ENCODE data around the gene DMRTC1B.
"Not testable (repeated sequence)": the region's sequence is repeated elsewhere in the genome, so short reads cannot be mapped to it uniquely, and the experiment has no call there.

DMRTC1B gene, protein sequence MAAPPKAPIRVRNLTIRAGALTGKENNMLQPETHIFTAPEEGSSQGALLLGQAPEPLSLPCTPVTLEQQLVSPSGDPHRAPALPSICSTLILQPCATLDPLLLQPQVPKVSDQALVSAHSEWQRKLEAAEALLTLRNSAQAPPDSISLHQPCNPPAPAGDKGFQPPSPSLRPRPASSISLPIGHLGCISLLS
- 0 reads per million in 2 donors for total RNA-seq

DNA sequence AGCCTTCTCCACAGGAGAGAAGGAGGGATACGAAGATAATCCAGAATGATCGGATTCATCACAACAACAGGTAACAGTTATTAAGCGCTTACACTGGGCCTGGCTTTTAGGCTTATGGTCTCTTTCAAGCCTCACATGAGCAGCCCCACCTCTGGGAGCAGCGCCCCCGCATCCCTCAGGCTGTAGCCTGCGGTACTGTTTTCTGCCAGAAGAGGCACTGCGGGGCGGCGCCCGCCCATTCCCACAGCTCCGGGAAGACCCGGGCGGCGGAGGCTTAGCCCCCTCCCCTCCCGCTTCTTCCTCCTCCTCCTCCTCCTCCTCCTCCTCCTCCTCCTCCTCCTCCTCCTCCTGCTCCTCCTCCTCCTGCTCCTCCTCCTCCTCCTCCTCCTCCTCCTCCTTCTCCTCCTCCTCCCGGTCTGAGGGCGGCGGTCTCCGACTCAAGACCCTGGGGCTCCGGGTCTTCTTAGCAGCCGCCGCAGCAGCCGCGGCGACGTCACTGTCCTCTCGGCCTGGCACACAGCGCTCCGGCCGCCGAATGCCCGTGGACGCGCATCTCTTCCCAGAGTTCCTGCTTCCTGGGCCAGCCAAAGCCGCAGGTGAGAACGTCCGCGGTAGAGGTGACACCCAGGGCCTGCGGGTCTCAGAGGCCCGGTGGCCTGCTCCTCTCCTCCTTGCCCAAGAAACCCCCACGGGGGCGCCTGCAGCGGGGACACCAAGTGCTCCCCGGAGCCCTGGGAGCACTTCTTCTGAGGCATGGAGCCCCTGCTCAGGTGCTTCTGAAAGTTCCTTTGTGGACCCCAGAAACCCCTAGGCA lies at the start of gene DMRTC1B:
DMRTC1B (plus strand) TSS at position 238 of the 814 bp plus-strand sequence. CDS start 68,246 bp downstream, outside the sequence.
- not testable (repeated sequence) for DNase-seq

DNA sequence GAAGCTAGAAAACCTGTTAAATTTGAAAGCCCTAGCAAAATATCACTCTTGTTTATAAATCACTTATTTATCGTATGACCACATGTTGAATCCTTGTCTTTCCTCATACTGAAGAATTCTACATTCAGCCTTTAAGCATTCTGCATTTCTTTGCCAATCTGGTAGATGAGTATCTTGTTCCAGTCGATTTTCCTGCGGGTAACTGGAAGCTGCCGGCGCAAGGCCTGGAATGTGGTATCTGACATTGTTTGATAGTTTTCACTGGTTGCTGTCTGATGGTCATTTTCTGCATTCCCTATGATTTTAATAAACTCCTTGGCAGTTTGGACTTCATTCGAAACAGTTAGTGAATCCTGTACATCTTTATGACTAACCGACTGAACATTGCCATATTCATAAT lies 48.8 kb upstream of the DMRTC1B start:
- DNase-seq = no peak

DNA sequence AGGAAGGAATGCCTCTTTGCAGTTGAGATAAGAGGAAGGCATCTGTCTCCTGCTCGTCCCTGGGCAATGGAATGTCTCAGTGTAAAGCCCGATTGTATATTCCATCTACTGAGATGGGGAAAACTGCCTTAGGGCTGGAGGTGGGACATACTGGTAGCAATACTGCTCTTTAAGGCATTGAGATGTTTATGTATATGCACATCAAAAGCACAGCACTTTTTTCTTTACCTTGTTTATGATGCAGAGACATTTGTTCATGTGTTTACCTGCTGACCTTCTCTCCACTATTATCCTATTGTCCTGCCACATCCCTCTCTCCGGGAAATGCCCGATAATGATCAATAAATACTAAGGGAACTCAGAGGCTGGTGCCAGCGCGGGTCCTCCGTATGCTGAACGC lies 43.1 kb upstream of the DMRTC1B start:
- not testable (repeated sequence) for DNase-seq

DNA sequence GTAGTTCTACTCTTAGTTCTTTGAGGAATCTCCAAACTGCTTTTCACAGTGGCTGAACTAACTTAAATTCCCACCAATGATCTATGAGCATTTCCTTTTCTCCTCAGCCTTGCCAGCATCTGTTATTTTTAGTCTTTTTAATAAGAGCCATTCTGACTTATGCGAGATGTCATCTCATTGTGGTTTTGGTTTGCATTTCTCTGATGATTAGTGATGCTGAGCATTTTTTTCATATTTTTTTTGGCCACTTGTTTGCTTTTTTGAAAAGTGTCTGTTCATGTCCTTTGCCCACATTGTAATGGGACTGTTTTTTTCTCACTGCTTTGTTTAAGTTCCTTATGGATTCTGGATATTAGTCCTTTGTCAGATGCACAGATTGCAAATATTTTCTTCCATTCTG lies 41.1 kb upstream of the DMRTC1B start:
- DNase-seq = no peak

DNA sequence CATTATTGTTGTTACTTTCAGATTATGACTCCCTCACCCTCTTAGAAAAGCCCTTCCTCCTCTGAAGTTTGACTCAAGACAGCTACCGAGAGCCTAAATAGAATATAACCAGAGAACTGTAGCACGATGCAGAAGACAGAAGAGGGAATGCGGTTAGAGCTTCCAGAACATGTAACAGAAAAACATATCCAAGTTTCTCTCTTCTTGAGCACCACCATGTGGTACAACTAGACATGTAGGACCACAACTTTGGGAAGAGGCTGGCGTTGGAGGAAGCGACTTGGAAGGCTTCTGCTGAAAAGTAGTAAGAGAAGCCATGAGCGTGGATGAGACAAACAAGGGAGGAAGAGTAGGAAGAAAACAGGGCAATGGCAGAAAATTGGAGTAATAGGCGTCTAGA lies 31.1 kb upstream of the DMRTC1B start:
- not testable (repeated sequence) for DNase-seq

DNA sequence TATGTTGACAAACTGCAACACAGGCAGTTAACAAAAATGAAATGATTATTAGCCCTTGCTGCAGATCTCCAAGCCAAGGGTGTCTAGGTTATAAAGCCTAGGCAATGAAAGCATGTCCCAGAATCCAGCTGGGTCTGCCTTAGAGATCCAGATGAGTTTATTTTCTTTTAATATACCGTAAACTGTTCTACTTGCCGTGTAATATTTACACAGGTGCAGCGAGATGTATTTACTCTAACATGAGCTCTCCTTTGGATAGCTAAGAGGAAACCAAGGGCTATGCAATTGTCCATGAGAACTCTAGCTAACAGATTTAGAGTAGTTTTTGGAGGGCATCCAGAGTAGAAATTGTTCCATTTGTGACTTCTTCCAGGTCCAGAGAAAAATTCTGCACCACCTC lies 28.1 kb upstream of the DMRTC1B start:
- DNase-seq = not testable (repeated sequence)

DNA sequence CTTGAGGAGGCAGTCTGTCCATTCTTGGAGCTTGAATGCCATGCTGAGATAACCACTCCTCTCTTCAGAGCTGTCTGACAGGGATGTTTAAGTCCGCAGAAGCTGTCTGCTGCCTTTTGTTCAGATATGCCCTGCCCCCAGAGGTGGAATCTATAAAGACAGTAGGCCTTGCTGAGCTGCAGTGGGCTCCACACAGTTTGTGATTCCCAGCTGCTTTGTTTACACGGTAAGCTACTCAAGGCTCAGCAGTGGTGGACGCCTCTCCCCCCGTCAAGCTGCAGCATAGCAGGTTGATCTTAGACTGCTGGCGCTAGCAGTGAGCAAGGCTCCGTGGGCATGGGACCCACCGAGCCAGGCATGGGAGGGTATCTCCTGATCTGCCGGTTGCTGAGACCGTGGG lies 16.2 kb upstream of the DMRTC1B start:
- not testable (repeated sequence) for DNase-seq

DNA sequence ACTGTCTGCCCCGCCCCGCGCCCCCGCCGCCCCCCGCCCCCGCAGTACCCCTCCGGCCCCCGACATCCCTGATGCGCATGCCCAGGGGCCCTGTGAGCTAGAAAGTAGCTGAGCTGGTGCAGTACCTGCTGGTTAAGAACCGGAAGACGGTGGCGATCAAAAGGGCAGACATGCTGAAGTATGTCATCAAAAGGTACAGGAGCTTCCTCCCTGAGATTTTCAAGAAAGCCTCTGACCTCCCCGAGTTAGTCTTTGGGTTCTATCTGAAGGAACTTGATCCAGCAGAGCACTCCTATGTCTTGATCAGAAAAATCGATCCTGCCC lies 739 bp downstream of the DMRTC1B start:
- not testable (repeated sequence) for DNase-seq

DNA sequence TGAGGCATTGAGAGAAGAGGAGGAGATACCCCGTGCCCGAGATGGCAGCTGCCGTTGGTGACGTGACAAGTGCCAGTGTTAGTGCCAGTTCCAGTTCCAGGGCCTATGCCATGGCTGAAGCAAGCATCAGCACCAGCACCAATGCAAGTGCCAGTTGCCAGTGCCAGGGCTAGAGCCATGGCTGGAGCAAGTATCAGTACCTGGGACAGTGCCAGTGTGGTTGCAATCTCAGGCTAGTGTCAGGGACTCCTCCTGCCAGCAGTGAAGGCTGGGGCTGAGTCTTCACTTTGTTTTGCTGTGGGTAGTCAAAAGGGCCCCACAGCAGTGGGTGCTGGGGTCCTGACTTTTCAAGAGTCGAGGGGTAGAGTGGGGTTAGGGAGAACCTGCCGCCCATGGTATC lies 1.5 kb downstream of the DMRTC1B start:
- DNase-seq = not testable (repeated sequence)

DNA sequence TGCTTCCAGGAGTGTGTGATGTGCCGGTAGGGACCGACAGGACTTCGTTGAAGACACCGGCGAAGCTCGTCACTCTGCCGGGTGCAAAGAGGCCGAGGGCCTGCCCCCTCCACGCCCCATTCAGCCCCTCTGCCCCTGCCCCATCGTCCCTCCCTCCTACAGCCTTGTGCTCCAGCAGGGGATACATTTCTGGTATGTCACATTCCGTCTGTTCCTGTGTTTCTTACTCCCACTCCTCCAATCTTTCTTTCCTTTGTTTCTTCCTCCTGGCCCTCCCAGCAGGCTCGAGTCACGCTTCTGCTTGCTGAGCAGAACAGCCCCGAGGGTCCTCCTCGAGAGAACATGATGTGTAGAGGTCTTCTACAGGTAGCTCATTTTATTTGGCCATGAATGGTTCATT lies 5.9 kb downstream of the DMRTC1B start, which contains the start of gene FAM236B:
FAM236B (minus strand) TSS at position 101 of the 400 bp plus-strand sequence; CDS start at position 1, 100 bp downstream.
- not testable (repeated sequence) for DNase-seq

DNA sequence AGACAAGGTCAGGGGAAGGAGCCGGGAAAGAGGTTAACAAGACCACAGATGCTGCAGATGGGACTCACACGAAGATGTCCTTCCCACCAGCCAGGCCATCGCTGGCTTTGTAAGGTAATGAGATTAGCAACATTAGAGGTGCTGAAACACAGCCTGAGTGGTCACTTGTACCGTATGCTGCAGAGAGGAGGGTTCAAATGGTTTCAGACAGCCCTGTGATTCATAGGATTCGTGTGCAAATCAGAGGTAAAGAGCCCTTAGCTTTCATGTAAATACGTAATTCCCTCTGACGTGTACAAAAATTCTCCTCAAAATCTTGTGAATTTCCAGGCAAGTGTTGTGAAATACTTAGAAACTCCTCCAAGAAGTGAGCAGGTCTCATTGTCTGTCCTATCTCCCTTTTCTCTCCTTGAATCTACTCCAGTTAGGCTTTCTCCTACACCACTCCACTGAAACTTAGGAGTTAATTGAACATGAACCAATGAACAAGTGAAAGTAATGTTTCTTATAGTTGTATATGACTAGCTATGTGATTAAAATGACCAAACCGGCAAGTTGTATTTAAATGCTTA lies 6.8 kb downstream of the DMRTC1B start:
- DNase-seq = not testable (repeated sequence)

DNA sequence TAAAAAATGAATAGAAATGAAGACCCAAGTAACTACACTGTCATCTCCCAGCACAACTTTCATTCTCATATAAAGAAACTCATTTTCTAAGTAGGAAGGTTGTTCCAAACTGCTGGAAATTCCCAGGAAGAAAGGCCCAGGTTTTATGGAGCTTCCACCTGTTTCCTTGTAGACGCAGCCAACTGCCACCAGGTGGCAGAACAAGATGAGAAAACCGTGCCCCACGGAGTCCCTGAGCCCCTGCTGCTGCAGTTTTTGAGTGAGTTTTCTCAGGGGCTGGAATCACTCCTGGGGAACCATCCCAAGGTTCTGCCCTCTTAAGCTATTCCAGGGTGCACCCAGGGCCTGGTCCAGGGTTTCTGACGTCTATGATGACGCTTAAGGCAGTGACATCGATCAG lies 7.3 kb downstream of the DMRTC1B start:
- not testable (repeated sequence) for DNase-seq

DNA sequence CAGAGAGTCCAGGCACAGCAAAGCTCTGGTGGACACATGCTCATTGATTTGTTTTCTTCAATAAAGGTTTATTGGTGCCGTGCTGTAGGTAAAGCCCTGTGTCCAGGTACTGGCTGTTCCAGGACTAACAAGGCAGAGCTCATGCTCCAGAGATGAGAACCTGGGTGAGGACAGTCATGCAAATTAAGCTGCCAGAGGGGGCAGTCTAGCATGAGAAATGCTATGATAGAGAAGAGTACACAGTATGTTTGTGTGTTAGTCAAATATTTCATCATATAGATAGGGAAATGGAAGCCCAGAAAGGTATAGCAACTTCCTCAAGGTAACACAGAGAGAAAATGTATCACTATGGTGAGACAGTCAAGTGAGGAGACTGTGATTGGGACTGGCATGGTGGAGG lies 11.5 kb downstream of the DMRTC1B start:
- DNase-seq = not testable (repeated sequence)

DNA sequence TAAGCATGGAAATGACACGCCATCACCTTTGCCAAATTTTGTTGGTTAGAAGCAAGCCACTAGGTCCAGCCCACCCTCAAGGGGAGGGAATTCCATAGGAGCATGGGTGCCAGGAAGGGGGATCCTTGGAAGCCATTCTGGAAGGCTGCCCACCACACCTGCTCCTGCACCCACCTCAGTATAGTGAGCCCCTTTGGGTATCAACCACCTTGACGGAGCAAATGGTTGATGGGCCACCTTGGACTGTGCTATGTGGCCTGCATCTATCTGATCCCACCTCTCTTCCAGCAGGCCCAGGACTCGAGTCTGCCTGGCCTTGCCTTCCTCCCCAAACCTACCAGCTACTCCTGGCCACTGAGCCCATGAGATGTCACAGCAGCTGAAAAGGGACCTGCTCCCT lies 13.7 kb downstream of the DMRTC1B start:
- not testable (repeated sequence) for DNase-seq

DNA sequence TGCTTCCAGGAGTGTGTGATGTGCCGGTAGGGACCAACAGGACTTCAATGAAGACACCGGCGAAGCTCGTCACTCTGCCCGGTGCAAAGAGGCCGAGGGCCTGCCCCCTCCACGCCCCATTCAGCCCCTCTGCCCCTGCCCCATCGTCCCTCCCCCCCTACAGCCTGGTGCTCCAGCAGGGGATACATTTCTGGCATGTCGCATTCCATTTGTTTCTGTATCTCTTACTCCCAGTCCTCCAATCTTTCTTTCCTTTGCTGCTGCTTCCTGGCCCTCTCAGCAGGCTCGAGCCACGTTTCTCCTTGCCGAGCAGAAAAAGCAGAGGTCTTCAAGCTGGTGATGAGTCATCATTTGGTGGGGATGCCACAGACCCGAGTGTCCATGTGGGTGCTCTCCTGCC lies 31.4 kb downstream of the DMRTC1B start, which contains the start of gene FAM236D:
FAM236D (minus strand) TSS at position 101 of the 400 bp plus-strand sequence; CDS start at position 1, 100 bp downstream.
- DNase-seq = not testable (repeated sequence)

DNA sequence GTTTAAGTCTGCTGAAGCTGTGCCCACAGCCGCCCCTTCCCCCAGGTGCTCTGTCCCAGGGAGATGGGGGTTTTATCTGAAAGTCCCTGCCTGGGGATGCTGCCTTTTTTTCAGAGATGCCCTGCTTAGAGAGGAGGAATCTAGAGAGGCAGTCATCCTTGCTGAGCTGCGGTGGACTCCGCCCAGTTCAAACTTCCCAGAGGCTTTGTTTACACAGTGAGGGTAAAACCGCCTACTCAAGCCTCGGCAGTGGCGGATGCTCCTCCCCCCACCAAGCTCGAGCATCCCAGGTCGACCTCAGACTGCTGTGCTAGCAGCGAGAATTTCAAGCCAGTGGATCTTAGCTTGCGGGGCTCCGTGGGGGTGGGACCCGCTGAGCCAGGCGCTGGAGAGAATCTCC lies 54.0 kb downstream of the DMRTC1B start:
- not testable (repeated sequence) for DNase-seq

DNA sequence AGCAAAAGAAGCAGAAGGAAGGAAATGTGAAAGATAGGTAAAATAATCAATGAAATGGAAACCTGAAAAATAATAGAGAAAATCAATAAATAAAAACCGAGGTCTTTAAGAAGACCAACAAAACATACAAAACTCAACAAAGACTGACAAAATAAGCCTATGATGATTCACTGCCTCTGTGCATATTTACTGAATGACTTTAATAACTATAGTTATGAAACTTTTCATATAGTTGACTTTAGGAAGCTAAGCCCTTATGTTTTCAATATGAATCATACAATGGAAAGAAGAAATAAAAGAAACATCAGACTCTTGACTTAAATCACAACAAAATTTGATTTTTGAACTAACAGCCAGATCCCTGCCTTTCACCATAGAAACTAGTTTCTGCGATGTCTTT lies 60.8 kb downstream of the DMRTC1B start:
- DNase-seq = not testable (repeated sequence)

DNA sequence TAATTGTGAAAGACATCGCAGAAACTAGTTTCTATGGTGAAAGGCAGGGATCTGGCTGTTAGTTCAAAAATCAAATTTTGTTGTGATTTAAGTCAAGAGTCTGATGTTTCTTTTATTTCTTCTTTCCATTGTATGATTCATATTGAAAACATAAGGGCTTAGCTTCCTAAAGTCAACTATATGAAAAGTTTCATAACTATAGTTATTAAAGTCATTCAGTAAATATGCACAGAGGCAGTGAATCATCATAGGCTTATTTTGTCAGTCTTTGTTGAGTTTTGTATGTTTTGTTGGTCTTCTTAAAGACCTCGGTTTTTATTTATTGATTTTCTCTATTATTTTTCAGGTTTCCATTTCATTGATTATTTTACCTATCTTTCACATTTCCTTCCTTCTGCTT lies 106.2 kb downstream of the DMRTC1B start:
- not testable (repeated sequence) for DNase-seq

DNA sequence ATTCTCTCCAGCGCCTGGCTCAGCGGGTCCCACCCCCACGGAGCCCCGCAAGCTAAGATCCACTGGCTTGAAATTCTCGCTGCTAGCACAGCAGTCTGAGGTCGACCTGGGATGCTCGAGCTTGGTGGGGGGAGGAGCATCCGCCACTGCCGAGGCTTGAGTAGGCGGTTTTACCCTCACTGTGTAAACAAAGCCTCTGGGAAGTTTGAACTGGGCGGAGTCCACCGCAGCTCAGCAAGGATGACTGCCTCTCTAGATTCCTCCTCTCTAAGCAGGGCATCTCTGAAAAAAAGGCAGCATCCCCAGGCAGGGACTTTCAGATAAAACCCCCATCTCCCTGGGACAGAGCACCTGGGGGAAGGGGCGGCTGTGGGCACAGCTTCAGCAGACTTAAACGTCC lies 113.0 kb downstream of the DMRTC1B start:
- not testable (repeated sequence) for DNase-seq
